Forelimb muscle (tissue), 1 donor: ENCODE measurements around the gene MYBPC2. TPM values are rescaled to one million over a fixed set of nuclear protein-coding genes. Genes with fewer than 3 reads are reported as not detected.
"Not testable (repeated sequence)": the region's sequence is repeated elsewhere in the genome, so short reads cannot be mapped to it uniquely, and the experiment has no call there.

ENCODE experiments used
- DNase-seq: peaks from one replicate; pipeline ENCODE4 v3.0.0-alpha.2; 2013; ENCODE audit warnings: low read depth
- polyA plus RNA-seq: library from polyadenylated mRNA; unstranded; fragments of 120-200 nt; gene quantifications from one replicate; pipeline ENCODE4 v1.2.1, GENCODE V29; 2013; ENCODE audit not compliant: insufficient read length

The MYBPC2 gene
- polyA plus RNA-seq = 67.9 TPM

GRCh38 chr19:50432221-50433028 lies at the start of gene MYBPC2:
TSS of gene MYBPC2 (plus strand) at chr19:50432892. CDS start at chr19:50432954, 62 bp downstream.
- DNase-seq = no peak

GRCh38 chr19:50383001-50383851 lies 49.5 kb upstream of the MYBPC2 start:
- no peak for DNase-seq

- peak; percentile 78 for DNase-seq
Observed at GRCh38 chr19:50383852-50384684, 48.6 kb upstream of the MYBPC2 start, which contains the start of gene POLD1. TSS of gene POLD1 (plus strand) at chr19:50384347. CDS start at chr19:50398852, 14,505 bp downstream.

DNA sequence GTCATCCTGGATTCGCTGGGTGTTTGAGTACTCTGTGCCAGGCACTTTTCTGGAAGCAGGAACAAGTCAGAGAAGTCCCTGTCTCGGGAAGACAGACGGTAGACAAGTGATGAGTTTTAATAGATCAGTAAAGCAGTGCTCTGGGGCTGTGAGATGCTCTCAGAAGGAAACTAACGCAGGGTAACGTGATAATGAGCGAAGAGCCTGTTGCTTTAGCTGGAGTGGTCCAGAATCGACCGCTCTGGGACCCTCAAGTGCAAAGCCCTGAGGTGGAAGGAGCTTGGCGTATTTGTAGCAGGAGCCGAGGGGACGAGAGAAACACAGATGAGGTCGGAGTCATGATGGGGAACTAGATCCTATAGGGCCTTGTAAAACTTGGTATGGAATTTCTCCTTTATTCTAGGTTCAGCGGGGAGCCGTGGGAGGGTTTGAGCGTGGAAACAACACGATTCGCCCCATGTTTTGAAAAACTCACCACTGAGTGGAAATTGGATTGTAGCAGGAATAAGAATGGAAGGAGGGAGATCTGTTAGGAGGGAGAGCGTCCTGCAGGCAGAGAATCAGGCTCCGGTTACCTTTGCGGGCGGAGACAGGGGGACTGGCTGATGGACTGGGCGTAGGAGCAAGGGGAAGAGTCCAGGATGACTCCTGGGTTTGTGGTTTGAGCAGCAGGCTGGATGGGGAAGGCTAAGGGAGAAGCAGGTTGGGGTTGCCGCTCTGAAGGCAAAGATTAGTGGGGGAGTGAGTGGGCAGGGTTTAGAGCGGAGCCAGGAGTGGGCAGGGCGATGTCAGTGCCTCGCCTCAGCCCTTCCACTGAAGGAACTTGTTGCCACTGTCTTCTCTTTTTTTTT lies 47.8 kb upstream of the MYBPC2 start:
- no peak for DNase-seq

DNA sequence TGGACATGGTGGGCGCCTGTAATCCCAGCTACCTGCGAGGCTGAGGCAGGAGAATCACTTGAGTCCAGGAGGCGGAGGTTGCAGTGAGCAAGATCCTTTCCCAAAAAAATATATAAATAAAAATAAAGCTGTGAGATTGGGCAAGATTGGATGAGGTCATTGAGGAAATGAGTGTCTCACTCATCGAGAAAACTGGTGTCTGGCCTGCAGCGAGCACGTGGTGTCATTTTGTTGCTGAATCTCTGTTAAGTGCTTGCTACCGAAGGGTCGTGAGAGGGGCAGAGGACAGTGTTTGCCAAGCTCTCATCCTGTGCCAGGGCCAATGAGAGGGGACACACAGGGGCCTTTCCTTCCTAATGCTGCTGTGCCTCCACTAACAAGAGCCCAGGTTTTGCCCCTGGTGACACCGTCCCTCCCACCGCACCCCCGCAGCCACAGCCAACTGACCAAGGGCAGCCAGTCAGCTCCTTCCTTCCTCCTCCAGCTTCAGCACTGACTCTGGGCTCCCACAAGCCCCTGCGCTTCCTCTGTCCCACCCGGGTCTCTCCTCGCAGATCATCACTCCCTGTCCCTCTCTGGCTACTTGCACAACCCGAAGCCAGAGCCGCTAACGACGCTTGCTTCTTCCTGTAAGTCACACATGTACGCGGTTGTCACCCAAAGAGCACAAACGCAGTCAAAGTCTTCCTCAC lies 45.4 kb upstream of the MYBPC2 start:
- no peak for DNase-seq

- no peak for DNase-seq
Observed at GRCh38 chr19:50387868-50388245, 44.8 kb upstream of the MYBPC2 start.

- not testable (repeated sequence) for DNase-seq
Observed at GRCh38 chr19:50390295-50390694, 42.4 kb upstream of the MYBPC2 start.

DNA sequence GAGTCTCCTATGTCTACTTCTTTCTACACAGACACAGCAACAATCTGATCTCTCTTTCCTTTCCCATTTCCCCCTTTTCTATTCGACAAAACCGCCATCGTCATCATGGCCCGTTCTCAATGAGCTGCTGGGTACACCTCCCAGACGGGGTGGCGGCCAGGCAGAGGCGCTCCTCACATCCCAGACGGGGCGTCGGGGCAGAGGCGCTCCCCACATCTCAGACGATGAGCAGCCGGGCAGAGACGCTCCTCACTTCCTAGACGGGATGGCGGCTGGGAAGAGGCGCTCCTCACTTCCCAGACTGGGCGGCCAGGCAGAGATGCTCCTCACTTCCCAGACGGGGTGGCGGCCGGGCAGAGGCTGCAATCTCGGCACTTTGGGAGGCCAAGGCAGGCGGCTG lies 41.7 kb upstream of the MYBPC2 start:
- DNase-seq = not testable (repeated sequence)

DNA sequence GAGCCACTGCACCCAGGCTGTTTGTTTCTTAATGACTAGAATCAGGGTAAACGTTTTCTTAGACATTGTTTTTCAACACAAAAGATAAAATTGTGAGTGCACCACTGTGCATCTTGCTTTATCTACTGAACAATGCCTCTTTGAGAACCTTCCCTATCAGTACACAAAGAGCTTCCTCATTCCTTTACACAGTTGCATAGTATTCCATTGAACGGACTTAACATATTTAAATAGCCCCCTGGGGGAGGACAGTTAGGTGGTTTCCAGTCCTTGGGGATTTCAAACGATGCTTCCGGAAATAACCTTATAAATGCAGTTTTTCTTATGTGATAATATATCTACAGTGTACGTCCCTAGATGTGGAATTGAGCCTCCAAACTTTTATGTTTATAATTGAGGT lies 39.9 kb upstream of the MYBPC2 start:
- no peak for DNase-seq

DNA sequence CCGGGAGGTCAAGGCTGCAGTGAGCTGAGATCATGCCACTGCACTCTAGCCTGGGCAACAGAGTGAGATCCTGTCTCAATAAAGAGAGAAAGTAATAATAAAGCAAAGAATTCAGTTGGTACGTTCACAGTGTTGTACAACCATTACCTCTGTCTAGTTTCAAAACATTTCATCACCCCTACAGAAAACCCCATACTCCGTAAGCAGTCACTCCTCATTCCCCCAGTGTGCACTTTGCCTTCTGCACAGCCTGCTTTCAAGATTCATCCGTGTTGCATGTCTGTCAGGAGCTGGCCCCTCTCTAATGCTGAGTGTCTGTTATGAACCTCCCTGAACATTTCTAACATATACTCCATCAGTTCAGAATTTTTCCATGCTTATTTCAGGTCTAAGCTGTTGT lies 39.1 kb upstream of the MYBPC2 start:
- no peak for DNase-seq

- no peak for DNase-seq
Observed at GRCh38 chr19:50394017-50394416, 38.7 kb upstream of the MYBPC2 start.

DNA sequence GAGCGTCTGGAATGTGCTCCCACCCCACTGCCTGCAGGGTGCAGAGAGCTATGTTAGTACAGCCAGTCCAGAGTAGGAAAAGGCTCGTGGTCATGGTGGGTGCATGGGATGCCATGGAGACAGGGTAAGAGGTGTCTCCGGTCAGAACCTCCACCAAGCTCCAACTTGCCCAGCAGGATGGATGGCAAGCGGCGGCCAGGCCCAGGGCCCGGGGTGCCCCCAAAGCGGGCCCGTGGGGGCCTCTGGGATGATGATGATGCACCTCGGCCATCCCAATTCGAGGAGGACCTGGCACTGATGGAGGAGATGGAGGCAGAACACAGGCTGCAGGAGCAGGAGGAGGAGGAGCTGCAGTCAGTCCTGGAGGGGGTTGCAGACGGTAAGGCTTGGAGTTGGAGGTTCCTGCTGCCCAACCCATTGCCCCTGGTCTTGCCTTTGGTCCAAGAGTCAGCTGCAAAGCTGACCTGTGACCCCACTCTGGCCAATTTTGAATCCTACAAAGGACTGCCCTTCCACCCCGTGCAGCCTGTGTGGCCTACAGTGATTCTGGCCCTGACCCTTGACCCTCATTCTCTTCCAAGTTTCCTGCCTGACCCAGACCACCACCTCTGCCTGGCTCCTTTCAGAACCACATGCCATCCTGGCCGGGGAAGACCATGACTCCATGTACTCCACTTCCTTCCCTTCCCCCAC lies 33.9 kb upstream of the MYBPC2 start:
- no peak for DNase-seq

DNA sequence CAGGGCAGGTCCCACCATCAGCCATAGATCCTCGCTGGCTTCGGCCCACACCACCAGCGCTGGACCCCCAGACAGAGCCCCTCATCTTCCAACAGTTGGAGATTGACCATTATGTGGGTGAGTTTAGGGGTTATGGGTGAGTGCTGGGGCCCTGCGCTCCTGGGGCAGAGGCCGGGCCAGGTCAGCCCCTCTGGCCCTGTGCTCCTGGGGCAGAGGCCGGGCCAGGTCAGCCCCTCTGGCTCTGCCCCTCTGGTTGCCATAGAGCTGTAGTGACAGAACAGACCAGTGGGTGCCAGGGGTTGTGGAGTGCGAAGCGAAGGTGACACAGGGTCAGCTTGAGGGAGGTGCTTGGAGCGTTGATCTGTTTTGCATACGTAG lies 33.3 kb upstream of the MYBPC2 start:
- DNase-seq = no peak

- DNase-seq = no peak
Observed at GRCh38 chr19:50401605-50402450, 30.9 kb upstream of the MYBPC2 start.

DNA sequence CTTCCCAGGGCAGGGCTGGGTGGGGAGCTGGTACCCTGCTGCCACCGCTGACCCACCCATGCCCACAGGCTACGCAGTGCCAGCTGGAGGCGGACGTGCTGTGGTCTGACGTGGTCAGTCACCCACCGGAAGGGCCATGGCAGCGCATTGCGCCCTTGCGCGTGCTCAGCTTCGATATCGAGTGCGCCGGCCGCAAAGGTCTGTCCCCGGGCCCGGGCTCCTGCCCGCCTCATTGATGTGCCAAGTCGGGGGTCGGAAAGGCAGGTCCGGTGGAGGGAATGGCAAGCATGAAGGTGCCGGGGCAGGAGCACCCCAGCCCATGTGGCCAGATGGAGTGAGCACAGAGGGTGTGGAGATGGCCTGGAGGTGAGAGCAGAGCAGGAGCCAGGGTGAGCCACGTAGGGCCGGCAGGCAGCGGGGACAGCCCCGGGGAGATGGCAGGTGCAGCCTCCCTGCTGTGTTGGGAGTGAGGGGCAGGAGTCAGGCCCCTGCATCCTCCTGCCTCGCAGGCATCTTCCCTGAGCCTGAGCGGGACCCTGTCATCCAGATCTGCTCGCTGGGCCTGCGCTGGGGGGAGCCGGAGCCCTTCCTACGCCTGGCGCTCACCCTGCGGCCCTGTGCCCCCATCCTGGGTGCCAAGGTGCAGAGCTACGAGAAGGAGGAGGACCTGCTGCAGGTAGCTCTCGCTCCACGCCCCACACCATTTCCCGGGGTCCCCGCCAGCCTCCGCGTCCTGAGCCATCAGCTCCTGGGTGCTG lies 30.0 kb upstream of the MYBPC2 start:
- no peak for DNase-seq

- DNase-seq = no peak
Observed at GRCh38 chr19:50406156-50406820, 26.4 kb upstream of the MYBPC2 start.

DNA sequence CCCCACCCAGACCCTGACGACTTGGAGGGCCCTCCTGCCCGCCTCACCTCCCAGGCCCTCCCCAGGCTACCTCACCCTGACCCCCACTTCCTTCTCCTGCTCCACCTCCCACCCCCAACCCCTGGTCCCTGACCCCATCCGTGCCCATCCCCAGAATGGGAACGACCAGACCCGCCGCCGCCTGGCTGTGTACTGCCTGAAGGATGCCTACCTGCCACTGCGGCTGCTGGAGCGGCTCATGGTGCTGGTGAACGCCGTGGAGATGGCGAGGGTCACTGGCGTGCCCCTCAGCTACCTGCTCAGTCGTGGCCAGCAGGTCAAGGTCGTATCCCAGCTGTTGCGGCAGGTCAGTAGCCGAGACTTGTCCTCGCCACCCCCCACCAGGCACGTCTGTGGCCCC lies 25.9 kb upstream of the MYBPC2 start:
- no peak for DNase-seq
